T47D (cell line): Measurements from ENCODE around the gene NECTIN3.

Experiments used
- DNase-seq, 2 experiments: peaks; one replicate each; pipeline versions ENCODE4 v3.0.0 to v3.0.0-alpha.2; 2011 to 2012; ENCODE audit warnings: low read depth in 1 of 2, low spot score in 1 of 2
- JUND ChIP-seq: IDR thresholded peaks from 2 replicates; pipeline ENCODE4 v1.6.1; 2012; ENCODE audit warnings: low read depth
- in situ Hi-C: cut with HindIII; loops from 2 replicates; pipeline ENCODE4 v1.10.0; 2016; ENCODE audit warnings: low sequenced_read_pairs, low pct_unique_long_range_greater_than_20kb

NECTIN3 gene

DNA sequence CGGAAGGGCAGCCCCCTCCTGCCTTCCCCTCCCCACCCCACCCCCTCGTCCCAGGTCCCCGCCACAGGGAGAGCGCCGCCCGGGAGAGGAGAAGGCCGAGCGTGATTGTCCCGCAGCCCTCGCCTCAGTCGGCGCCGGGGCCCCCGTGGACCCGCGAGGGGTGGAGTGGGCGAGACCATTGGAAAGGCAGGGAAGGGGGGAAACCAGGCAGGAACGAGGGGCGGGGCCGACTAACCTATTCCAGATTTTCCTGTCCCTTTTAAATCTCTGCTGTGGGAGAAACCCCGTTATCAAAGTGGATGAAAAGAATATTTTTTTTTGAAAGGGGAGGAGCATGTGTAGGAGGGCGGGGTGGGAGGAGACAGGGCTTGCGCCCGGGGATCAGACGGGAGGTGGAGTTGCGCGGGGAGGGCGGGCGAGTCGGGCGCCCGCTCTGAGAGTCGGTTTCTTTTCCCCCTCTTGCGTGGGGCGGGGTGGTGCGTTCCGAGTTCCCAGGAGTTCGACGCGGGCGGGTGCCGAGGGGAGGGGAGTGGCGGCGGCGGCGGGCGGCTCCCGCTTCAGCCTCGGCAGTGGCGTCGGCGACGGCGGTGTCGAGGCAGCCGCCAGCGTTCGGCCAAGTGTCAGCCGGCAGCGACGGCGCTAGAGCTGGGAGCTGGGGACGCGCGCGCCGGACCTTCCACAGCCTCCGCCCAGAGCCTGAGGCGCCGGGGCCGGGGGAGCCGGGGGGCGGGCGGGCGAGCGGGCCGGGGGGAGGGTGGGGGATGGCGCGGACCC lies at the start of gene NECTIN3:
Gene NECTIN3, plus strand, starts transcription at position 560 of the 774 bp plus-strand sequence. Its CDS starts 202 bp downstream, at position 762.
- no peak for TF ChIP-seq JUND
- in situ Hi-C loops: no loop called here
- DNase-seq: peak; percentile 67 to 88

GRCh38 chr3:111027868-111028267 lies 43.7 kb upstream of the NECTIN3 start:
- TF ChIP-seq JUND: no peak
- in situ Hi-C loops: no loop called here
- DNase-seq: no peak

DNA sequence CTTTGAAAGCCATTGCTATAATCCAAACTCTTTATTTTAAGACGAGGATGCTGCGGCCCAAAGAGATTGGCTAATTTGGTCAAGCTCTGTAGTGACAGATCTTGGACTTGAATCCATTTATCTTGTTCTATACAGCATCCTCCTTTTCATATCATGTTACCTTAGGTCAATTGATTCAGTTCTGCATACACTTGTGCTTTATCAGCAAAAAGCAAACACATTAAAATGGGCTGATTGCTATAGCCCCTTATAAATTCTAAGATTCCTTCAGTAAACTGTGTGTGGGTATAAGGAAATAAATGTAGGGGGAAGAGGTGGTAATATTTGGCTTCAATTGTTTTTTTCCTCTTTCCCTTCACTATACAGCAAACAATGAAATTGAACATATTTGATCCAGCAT lies 40.1 kb upstream of the NECTIN3 start:
- in situ Hi-C loops: no loop called here
- DNase-seq: no peak
- TF ChIP-seq JUND: no peak

GRCh38 chr3:111032677-111033076 lies 38.9 kb upstream of the NECTIN3 start:
- in situ Hi-C loops: no loop called here
- no peak for TF ChIP-seq JUND
- peak in 1 of 2 experiments; percentile 6 for DNase-seq

- DNase-seq: peak in 1 of 2 experiments; percentile 52
- TF ChIP-seq JUND: no peak
- in situ Hi-C loops: no loop called here
These were observed 38.1 kb upstream of the NECTIN3 start for GRCh38 chr3:111033470-111034050.

DNA sequence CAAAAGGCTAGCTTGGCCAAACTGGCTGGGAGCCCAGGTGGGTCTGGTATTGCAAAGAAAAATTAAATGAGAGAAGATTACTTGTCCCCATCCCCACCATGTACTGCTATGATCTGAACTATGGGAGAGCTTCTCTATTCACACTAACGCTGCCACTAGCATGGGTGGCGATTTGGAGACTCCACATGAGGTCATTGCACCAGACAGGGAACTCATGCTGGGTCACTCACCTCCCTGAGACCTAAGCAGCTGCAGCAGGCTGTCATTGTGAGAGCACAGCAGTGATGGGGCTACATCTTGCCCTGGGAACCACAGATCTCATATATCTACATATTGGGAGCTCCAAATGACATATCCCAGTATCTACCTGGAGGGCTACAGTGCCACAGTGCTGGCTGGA lies 36.3 kb upstream of the NECTIN3 start:
- no peak for TF ChIP-seq JUND
- in situ Hi-C loops: no loop called here
- no peak for DNase-seq

DNA sequence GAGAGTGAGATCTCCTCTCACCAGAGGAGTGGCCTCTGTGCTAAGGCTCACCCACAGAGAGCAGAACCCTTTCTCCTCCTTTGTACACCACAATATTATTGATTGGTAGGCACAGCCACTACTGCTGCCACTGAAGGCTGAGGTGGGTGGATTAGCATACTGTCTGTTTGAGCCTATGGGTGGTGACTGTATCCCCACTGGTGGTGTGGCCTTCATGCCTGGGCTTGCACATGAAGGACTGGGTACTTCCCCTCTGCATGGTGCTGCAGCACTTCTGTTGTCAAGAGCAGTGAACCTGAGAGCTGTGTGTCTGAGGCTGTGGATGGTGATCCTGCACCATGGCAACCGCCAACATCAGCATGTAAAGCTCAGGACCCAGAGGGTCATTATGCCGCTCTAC lies 35.7 kb upstream of the NECTIN3 start:
- no peak for TF ChIP-seq JUND
- in situ Hi-C loops: no loop called here
- DNase-seq: no peak

- TF ChIP-seq JUND: no peak
- no peak for DNase-seq
- in situ Hi-C loops: no loop called here
These were observed 30.7 kb upstream of the NECTIN3 start for GRCh38 chr3:111040959-111041358.

- in situ Hi-C loops: no loop called here
- no peak for DNase-seq
- no peak for TF ChIP-seq JUND
These were observed 26.1 kb upstream of the NECTIN3 start for GRCh38 chr3:111045564-111045963.

DNA sequence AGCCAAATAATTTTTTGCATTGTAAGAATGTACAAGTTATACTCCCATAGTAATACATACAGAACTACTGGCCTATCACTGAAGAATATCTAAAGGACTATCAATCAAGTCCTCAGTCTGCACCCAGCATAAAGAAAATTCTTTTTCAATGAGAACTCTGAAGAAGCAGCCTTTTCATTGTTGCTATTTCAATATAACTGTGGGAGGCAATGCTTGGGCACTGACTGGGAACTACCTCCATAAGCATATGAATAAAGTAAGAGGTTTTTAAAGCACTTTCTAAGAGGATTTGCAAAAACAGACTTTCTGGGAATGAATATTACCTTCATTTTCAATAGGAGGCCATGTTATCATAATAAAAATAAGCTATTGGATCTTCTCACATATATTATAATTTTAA lies 24.6 kb upstream of the NECTIN3 start:
- TF ChIP-seq JUND: no peak
- no peak for DNase-seq
- in situ Hi-C loops: no loop called here

DNA sequence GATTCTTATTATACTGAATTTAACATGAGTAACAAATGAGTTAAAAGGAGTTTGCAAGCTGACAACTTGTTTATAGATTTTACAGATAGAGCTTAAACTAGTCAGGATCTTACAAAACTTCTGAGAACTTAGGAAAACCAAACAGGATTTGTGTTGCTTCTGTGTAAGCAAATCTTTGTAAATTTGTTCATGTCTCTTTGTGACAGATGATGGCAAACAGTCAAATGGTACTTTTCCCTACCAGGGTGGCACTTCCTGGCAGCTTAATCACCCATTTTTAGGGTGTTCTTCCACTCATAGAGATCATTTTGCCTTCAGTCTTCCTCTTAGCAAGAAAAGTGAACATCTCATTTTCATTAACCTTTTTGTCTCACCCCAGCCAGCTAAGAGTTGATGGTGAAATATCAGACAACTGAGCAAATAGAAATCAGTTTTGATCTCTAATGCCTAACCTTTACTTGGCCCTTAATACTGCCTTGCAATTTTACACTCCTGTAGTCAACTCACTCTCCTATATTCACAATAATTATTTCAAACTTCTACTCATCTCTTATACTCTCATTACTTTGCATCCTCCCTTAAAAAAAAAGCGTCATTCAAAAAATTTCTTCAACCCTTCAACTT lies 23.7 kb upstream of the NECTIN3 start:
- in situ Hi-C loops: no loop called here
- no peak for DNase-seq

DNA sequence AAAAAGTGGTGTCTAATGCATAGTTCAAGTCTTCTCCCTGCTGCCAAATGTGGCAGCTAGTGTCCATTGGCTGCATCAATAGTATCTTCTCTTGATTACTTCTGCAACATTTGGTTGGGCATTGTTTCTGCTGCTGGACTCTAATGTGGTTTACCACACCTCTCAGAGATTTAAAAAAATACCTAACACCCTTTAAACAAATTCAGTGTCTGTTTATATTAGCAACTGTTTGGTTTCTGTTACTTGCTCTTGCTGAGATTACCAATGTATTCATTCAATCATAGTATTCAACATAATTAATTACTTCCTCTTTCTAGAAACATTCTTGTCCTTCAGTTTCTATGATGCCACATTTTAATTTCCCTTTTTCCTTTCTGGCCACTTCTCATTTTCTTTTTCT lies 20.3 kb upstream of the NECTIN3 start:
- in situ Hi-C loops: no loop called here
- TF ChIP-seq JUND: no peak
- DNase-seq: no peak

More for the DNA sequence above, 23.7 kb upstream of the NECTIN3 start:
- TF ChIP-seq JUND: no peak

DNA sequence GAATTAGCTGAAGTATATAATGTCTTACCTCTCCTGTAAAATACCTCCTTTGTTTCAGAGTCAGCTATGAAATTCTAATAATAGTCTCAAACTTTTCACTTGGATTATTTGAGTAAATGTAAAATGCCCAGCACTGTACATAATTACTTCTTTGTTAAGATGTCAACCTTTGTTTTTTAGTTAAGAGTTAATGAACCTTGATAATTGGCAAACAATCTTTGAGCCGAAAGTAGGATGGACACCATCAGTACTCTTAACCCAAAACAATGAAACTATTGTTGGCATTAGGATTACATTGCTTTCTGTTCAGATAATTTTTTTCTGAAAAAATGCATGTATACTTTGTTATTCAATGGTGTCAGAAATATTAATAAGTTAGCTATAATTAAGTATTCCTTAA lies 3.0 kb upstream of the NECTIN3 start:
- no peak for DNase-seq
- in situ Hi-C loops: no loop called here

More for the DNA sequence above, 3.0 kb upstream of the NECTIN3 start:
- TF ChIP-seq JUND: no peak
